GM12875 (cell line): ENCODE results near the gene DGKK.

Experiments
- H3K4me3 ChIP-seq: one replicate; pipeline ENCODE4 v1.5.1; 2011; ENCODE audit warnings: low read depth, low read length, control low read depth
- CTCF ChIP-seq: IDR thresholded peaks from 2 replicates; pipeline ENCODE4 v1.5.1; 2011; ENCODE audit warnings: low read depth, mild to moderate bottlenecking, control low read depth, inconsistent platforms, low read length, moderate library complexity, borderline replicate concordance; ENCODE audit not compliant: insufficient read depth

The DGKK gene

GRCh38 chrX:50470103-50471031 lies at the start of gene DGKK:
Gene DGKK (minus strand): TSS chrX:50470825. CDS start chrX:50470678, 147 bp downstream.
- no peak within 1 kb of the TSS for H3K4me3 ChIP-seq
- TF ChIP-seq CTCF = no peak

GRCh38 chrX:50514811-50515210 lies 44.2 kb upstream of the DGKK start:
- H3K4me3 ChIP-seq = no peak overlapping the region
- no peak for TF ChIP-seq CTCF

GRCh38 chrX:50497114-50497513 lies 26.5 kb upstream of the DGKK start:
- no peak overlapping the region for H3K4me3 ChIP-seq
- no peak for TF ChIP-seq CTCF

DNA sequence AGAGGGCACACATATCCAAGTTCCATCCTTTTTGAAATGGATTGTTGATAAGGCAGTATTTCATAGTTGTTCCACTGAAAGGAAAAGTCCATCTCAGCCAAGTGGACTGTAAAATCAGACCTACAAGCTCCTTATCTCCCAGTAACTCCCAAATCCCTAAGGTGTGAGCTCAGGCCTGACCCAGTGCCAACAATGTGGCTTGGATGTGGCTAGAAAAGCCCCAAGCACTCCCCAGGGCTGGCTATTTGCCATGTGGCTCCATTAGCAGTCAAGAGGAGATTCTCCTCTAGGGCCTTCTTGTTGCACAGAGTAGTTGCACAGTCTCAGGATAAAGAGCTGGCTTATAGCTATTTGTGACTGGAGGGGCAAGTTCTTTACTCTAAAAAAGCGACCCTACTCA lies 25.0 kb upstream of the DGKK start:
- TF ChIP-seq CTCF = no peak
- no peak overlapping the region for H3K4me3 ChIP-seq

DNA sequence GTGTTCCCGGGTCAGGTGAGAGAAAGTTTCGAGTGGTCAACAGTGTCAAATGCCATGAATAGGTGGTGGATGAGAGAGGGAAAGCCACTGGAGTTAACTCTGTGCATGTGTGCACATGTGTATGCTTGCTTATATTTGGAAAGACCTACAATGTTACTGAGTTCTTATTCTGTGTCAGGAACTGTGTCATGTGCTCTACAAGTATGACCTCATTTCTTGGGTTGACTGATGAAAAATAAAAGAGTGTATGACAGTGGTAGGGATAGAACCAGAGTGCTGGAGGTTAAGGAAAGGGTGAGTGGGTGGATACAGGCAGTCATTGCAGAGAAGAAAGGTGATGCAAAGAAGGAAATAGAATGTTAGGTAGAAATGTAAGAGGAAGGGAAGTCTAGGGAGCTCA lies 22.1 kb upstream of the DGKK start:
- H3K4me3 ChIP-seq = no peak overlapping the region
- no peak for TF ChIP-seq CTCF

GRCh38 chrX:50484662-50485061 lies 14.0 kb upstream of the DGKK start:
- no peak overlapping the region for H3K4me3 ChIP-seq
- TF ChIP-seq CTCF = no peak

- TF ChIP-seq CTCF = no peak
- H3K4me3 ChIP-seq = no peak overlapping the region
Measured at GRCh38 chrX:50483283-50483682, 12.7 kb upstream of the DGKK start.
